H9 (cell line): Measurements from ENCODE around the gene CBLIF. TPM values are rescaled to one million over a fixed set of nuclear protein-coding genes. Genes with fewer than 3 reads are reported as not detected.

Experiments
- DNase-seq: peaks from one replicate; pipeline ENCODE4 v3.0.0-alpha.2; 2017
- H2AFZ ChIP-seq: one replicate; pipeline ENCODE4 v1.6.1; 2013; ENCODE audit warnings: mild to moderate bottlenecking, low read length, control low read depth, moderate library complexity
- H2AK5ac ChIP-seq: 2 replicates; pipeline ENCODE4 v1.6.1; 2013; ENCODE audit warnings: low read length, control low read depth, mixed read lengths; ENCODE audit not compliant: insufficient read length
- H2BK120ac ChIP-seq: one replicate; pipeline ENCODE4 v1.6.1; 2013; ENCODE audit warnings: low read depth, mild to moderate bottlenecking, low read length, control low read depth, inconsistent platforms; ENCODE audit not compliant: poor library complexity, severe bottlenecking
- H2BK12ac ChIP-seq: 2 replicates; pipeline ENCODE4 v1.6.1; 2013; ENCODE audit warnings: low read length, control low read depth, mixed read lengths, low read depth; ENCODE audit not compliant: insufficient read length
- H2BK15ac ChIP-seq: 2 replicates; pipeline ENCODE4 v1.6.1; 2013; ENCODE audit warnings: low read depth, low read length, control low read depth
- H2BK20ac ChIP-seq: one replicate; pipeline ENCODE4 v1.6.1; 2013; ENCODE audit warnings: low read depth, mild to moderate bottlenecking, low read length, control low read depth, inconsistent platforms; ENCODE audit not compliant: poor library complexity, severe bottlenecking
- H2BK5ac ChIP-seq: 2 replicates; pipeline ENCODE4 v1.6.1; 2013; ENCODE audit warnings: low read length, control low read depth, mixed read lengths; ENCODE audit not compliant: insufficient read length
- H3K14ac ChIP-seq: 2 replicates; pipeline ENCODE4 v1.6.1; 2013; ENCODE audit warnings: low read length, control low read depth; ENCODE audit not compliant: insufficient read depth
- H3K18ac ChIP-seq: 2 replicates; pipeline ENCODE4 v1.6.1; 2013; ENCODE audit warnings: low read depth, mild to moderate bottlenecking, mixed read lengths, low read length, control low read depth; ENCODE audit not compliant: insufficient read length
- H3K23ac ChIP-seq: 2 replicates; pipeline ENCODE4 v1.6.1; 2013; ENCODE audit warnings: low read length, control low read depth, mixed read lengths, low read depth; ENCODE audit not compliant: insufficient read length
- H3K23me2 ChIP-seq: 2 replicates; pipeline ENCODE4 v1.6.1; 2013; ENCODE audit warnings: low read depth, mild to moderate bottlenecking, mixed read lengths, low read length, control low read depth; ENCODE audit not compliant: insufficient read length, poor library complexity, severe bottlenecking
- H3K27ac ChIP-seq: 2 replicates; pipeline ENCODE4 v1.5.1; 2013; ENCODE audit warnings: low read length, control low read depth, mixed read lengths, low read depth; ENCODE audit not compliant: insufficient read length
- H3K27me3 ChIP-seq: 2 replicates; pipeline ENCODE4 v1.6.1; 2013; ENCODE audit warnings: low read length, control low read depth, inconsistent platforms; ENCODE audit not compliant: insufficient read depth
- H3K4ac ChIP-seq: 2 replicates; pipeline ENCODE4 v1.6.1; 2013; ENCODE audit warnings: low read depth, mild to moderate bottlenecking, control low read depth, inconsistent platforms, low read length, moderate library complexity
- H3K4me1 ChIP-seq: 2 replicates; pipeline ENCODE4 v1.6.1; 2013; ENCODE audit warnings: low read length, control low read depth, inconsistent platforms; ENCODE audit not compliant: insufficient read depth
- H3K4me2 ChIP-seq: 2 replicates; pipeline ENCODE4 v1.6.1; 2013; ENCODE audit warnings: low read length, control low read depth, mixed read lengths; ENCODE audit not compliant: insufficient read length, insufficient read depth
- H3K56ac ChIP-seq: 2 replicates; pipeline ENCODE4 v1.6.1; 2013; ENCODE audit warnings: low read depth, mild to moderate bottlenecking, mixed read lengths, low read length, control low read depth; ENCODE audit not compliant: insufficient read length
- H3K79me1 ChIP-seq: 2 replicates; pipeline ENCODE4 v1.6.1; 2013; ENCODE audit warnings: low read depth, mild to moderate bottlenecking, moderate library complexity, low read length, control low read depth, inconsistent platforms; ENCODE audit not compliant: insufficient read depth, poor library complexity, severe bottlenecking
- H3K79me2 ChIP-seq: 2 replicates; pipeline ENCODE4 v1.6.1; 2013; ENCODE audit warnings: low read length, control low read depth, inconsistent platforms; ENCODE audit not compliant: insufficient read depth
- H3K9ac ChIP-seq: 2 replicates; pipeline ENCODE4 v1.6.1; 2013; ENCODE audit warnings: low read length, control low read depth, mixed read lengths; ENCODE audit not compliant: insufficient read length; ENCODE audit errors: extremely low read depth
- H3K9me3 ChIP-seq: one replicate; pipeline ENCODE4 v1.6.1; 2013; ENCODE audit warnings: low read depth, low read length, inconsistent platforms; ENCODE audit not compliant: control insufficient read depth
- H3T11ph ChIP-seq: one replicate; pipeline ENCODE4 v1.6.1; 2013; ENCODE audit warnings: mild to moderate bottlenecking, low read length, control low read depth, inconsistent platforms
- H4K20me1 ChIP-seq: one replicate; pipeline ENCODE4 v1.6.1; 2013; ENCODE audit not compliant: control insufficient read depth, insufficient read length, insufficient read depth
- H4K5ac ChIP-seq: 2 replicates; pipeline ENCODE4 v1.6.1; 2013; ENCODE audit warnings: low read depth, mild to moderate bottlenecking, mixed read lengths, low read length, control low read depth; ENCODE audit not compliant: insufficient read length
- H4K8ac ChIP-seq: replicated peaks from 2 replicates; pipeline ENCODE4 v1.6.1; 2013; ENCODE audit warnings: low read length, control low read depth, mixed read lengths, low read depth; ENCODE audit not compliant: insufficient read length
- H4K91ac ChIP-seq: 2 replicates; pipeline ENCODE4 v1.6.1; 2013; ENCODE audit warnings: low read depth, mild to moderate bottlenecking, moderate library complexity, mixed read lengths, low read length, control low read depth; ENCODE audit not compliant: insufficient read length
- H3K27ac Mint-ChIP-seq, 3 experiments: 2 replicates in 2 of 3; 3 replicates in 1 of 3; pipeline ENCODE4 v1.8.0; 2020 to 2021; ENCODE audit warnings: mixed read lengths in 3 of 3, mild to moderate bottlenecking in 1 of 3, moderate library complexity in 1 of 3
- H3K27me3 Mint-ChIP-seq: 2 replicates; pipeline ENCODE4 v1.8.0; 2021; ENCODE audit warnings: low read depth, mild to moderate bottlenecking, moderate library complexity, mixed read lengths
- H3K36me3 Mint-ChIP-seq, 3 experiments: 2 replicates in 2 of 3; 3 replicates in 1 of 3; pipeline ENCODE4 v1.8.0; 2020 to 2021; ENCODE audit warnings: low read depth in 3 of 3, mixed read lengths in 3 of 3; ENCODE audit not compliant: insufficient read depth in 1 of 3
- H3K4me1 Mint-ChIP-seq, 2 experiments: 2 replicates each; pipeline ENCODE4 v1.8.0; 2020; ENCODE audit warnings: mixed read lengths in 2 of 2
- H3K4me3 Mint-ChIP-seq, 2 experiments: 2 replicates in 1 of 2; 3 replicates in 1 of 2; pipeline ENCODE4 v1.8.0; 2020 to 2021; ENCODE audit warnings: mild to moderate bottlenecking in 2 of 2, mixed read lengths in 2 of 2, moderate library complexity in 1 of 2
- H3K9me3 Mint-ChIP-seq, 2 experiments: 2 replicates in 1 of 2; 3 replicates in 1 of 2; pipeline ENCODE4 v1.8.0; 2020; ENCODE audit warnings: mild to moderate bottlenecking in 2 of 2, mixed read lengths in 2 of 2, moderate library complexity in 1 of 2
- CTCF ChIP-seq: fragments of 200-600 bp; sonication (generic); conservative IDR thresholded peaks from 3 replicates; pipeline ENCODE4 v1.8.0; 2021; ENCODE audit warnings: antibody characterized with exemption, mild to moderate bottlenecking
- total RNA-seq: library from RNA; stranded (reverse); gene quantifications from 2 replicates; pipeline ENCODE4 v1.2.1, GENCODE V29; 2021

CBLIF gene
- total RNA-seq, 1 experiment from 2014 or later: not detected

DNA sequence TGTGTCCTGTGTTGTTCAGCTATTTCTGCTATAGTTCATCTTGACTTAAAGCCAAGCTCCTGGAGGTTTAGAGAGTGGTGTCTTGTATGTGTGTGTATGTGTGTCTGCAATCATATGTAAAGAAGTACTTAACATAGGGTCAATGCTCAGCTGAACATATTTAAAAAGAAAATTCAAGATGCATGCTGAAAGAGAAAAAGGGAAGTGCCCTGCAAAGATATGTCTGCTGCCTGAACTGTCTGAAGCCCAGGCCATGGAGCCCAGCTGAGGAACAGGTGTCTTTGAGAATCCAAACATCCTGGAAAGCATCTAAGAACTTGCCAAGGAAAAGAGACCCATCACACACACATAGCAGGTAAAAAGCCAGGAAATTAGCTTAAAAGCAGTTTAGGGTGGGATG lies 14.4 kb upstream of the CBLIF start:
- Histone ChIP-seq H3K4me1 (peaks cover 3% of the 10 kb centered on the region; the same call in 1 of the 2 replicates), H3K23ac (no peak overlapping the region), H3K27ac (no peak overlapping the region), H4K91ac (no peak overlapping the region), H3K4me2 (no peak overlapping the region), H2BK5ac (no peak overlapping the region), H3K18ac (no peak overlapping the region), H3K27me3 (no peaks in the 10 kb centered on the region), H3K14ac (no peak overlapping the region), H2AFZ (no peak overlapping the region), H3K4ac (no peak overlapping the region), H2BK15ac (no peak overlapping the region), H3K79me1 (no peaks in the 10 kb centered on the region), H3K9ac (no peak overlapping the region), H4K5ac (no peak overlapping the region), H3K56ac (no peak overlapping the region), H3K23me2 (no peaks in the 10 kb centered on the region), H3K79me2 (no peaks in the 10 kb centered on the region), H3K9me3 (no peaks in the 10 kb centered on the region), H2BK20ac (no peak overlapping the region), H2BK120ac (no peak overlapping the region), H4K8ac (no peak overlapping the region), H4K20me1 (no peaks in the 10 kb centered on the region), H3T11ph (no peak overlapping the region), H2BK12ac (no peak overlapping the region), H2AK5ac (no peak overlapping the region)
- Mint-ChIP-seq H3K27ac (no peak overlapping the region), H3K4me3 (no peak overlapping the region), H3K36me3 (no peaks in the 10 kb centered on the region), H3K27me3 (no peaks in the 10 kb centered on the region), H3K9me3 (no peaks in the 10 kb centered on the region), H3K4me1 (peaks cover 8 to 14% of the 10 kb centered on the region in 2 experiments)
- no peak for DNase-seq
- TF ChIP-seq CTCF: no peak
